Neural progenitor cell (in vitro differentiated cells): ENCODE data around the gene SURF4.

Source experiments
- CTCF ChIP-seq: fragments of 200-600 bp; sonication (generic); IDR thresholded peaks from 2 replicates; pipeline ENCODE4 v1.5.1; 2017; ENCODE audit warnings: antibody characterized with exemption, mild to moderate bottlenecking
- EZH2 ChIP-seq: fragments of 200-600 bp; sonication (generic); IDR thresholded peaks from 2 replicates; pipeline ENCODE4 v1.6.1; 2017; ENCODE audit warnings: antibody characterized with exemption, mild to moderate bottlenecking, moderate library complexity

- TF ChIP-seq EZH2 (no peak), CTCF (peak; percentile 25)
These were observed 46.0 kb upstream of the SURF4 start, which contains the start of gene ADAMTS13 for GRCh38 chr9:133421615-133422542.
